H1 (cell line): ENCODE results near the gene ICAM2. TPM values are rescaled to one million over a fixed set of nuclear protein-coding genes. Genes with fewer than 3 reads are reported as not detected.

Source experiments
- CTCF ChIA-PET: fragments of 300-600 bp; sonication (Branson Sonifier 250); formaldehyde crosslinking; loops from one replicate; lab custom pipeline; 2021; ENCODE audit not compliant: partially characterized antibody; lab: Charles Lee
- POLR2A ChIA-PET: fragments of 300-600 bp; sonication (Branson Sonifier 250); formaldehyde crosslinking; loops from one replicate; lab custom pipeline; 2021; ENCODE audit warnings: inconsistent platforms; ENCODE audit not compliant: partially characterized antibody; lab: Charles Lee
- DNase-seq, 2 experiments: peaks; one replicate each; pipeline versions ENCODE4 v3.0.0 to v3.0.0-alpha.2; 2010 to 2022; ENCODE audit warnings: low spot score in 2 of 2, low read depth in 1 of 2, mixed read lengths in 1 of 2
- FAIRE-seq: peaks from 2 replicates; lab custom pipeline; 2011; peaks lifted over from hg19 to GRCh38; lab: Jason Lieb, UNC
- H2AFZ ChIP-seq: 2 replicates; pipeline ENCODE4 v1.8.1; 2012; ENCODE audit warnings: low read length, inconsistent platforms
- H2AK5ac ChIP-seq: 2 replicates; pipeline ENCODE4 v1.6.1; 2013; ENCODE audit warnings: low read depth, low read length
- H2BK120ac ChIP-seq: replicated peaks from 2 replicates; pipeline ENCODE3; 2013; ENCODE audit warnings: low read depth, low read length, inconsistent platforms
- H2BK12ac ChIP-seq: 2 replicates; pipeline ENCODE4 v1.6.1; 2013; ENCODE audit warnings: low read depth, low read length
- H2BK15ac ChIP-seq: 2 replicates; pipeline ENCODE4 v1.6.1; 2013; ENCODE audit warnings: low read length
- H2BK20ac ChIP-seq: 2 replicates; pipeline ENCODE4 v1.6.1; 2013; ENCODE audit warnings: low read length
- H2BK5ac ChIP-seq: 2 replicates; pipeline ENCODE4 v1.6.1; 2013; ENCODE audit warnings: low read depth, low read length
- H3K14ac ChIP-seq: 2 replicates; pipeline ENCODE4 v1.6.1; 2013; ENCODE audit warnings: inconsistent platforms; ENCODE audit not compliant: insufficient read length
- H3K18ac ChIP-seq: 2 replicates; pipeline ENCODE4 v1.6.1; 2013; ENCODE audit warnings: low read length; ENCODE audit errors: extremely low read depth
- H3K23ac ChIP-seq: 2 replicates; pipeline ENCODE4 v1.6.1; 2013; ENCODE audit warnings: inconsistent platforms; ENCODE audit not compliant: insufficient read length
- H3K23me2 ChIP-seq: 2 replicates; pipeline ENCODE4 v1.6.1; 2013; ENCODE audit warnings: low read depth, low read length
- H3K27ac ChIP-seq: 2 replicates; pipeline ENCODE4 v1.6.1; 2011; ENCODE audit warnings: low read depth, low read length, inconsistent platforms
- H3K27me3 ChIP-seq, 4 experiments: replicated peaks in 1 of 4; 1 replicate in 1 of 4; 2 replicates in 3 of 4; pipeline versions ENCODE4 v1.6.1 to v1.8.1; 2011 to 2013; ENCODE audit warnings: low read length in 3 of 4, mild to moderate bottlenecking in 3 of 4, inconsistent platforms in 2 of 4, mixed read lengths in 2 of 4, moderate library complexity in 1 of 4; ENCODE audit not compliant: control insufficient read depth in 3 of 4, insufficient read depth in 3 of 4; ENCODE audit errors: extremely low read depth in 1 of 4
- H3K36me3 ChIP-seq, 4 experiments: 2 replicates each; pipeline versions ENCODE4 v1.6.1 to v1.8.1; 2011 to 2013; ENCODE audit warnings: mild to moderate bottlenecking in 4 of 4, low read length in 3 of 4, moderate library complexity in 2 of 4, control low read depth in 1 of 4, inconsistent platforms in 1 of 4; ENCODE audit not compliant: insufficient read depth in 4 of 4, control insufficient read depth in 2 of 4
- H3K4ac ChIP-seq: replicated peaks from 2 replicates; pipeline ENCODE3; 2013; ENCODE audit warnings: low read length, low read depth, mixed read lengths, inconsistent platforms; ENCODE audit not compliant: insufficient read length
- H3K4me1 ChIP-seq, 4 experiments: replicated peaks in 1 of 4; 1 replicate in 1 of 4; 2 replicates in 3 of 4; pipeline versions ENCODE4 v1.6.1 to v1.8.1; 2011 to 2013; ENCODE audit warnings: low read length in 3 of 4, inconsistent platforms in 2 of 4, mixed read lengths in 1 of 4; ENCODE audit not compliant: insufficient read depth in 4 of 4, control insufficient read depth in 3 of 4
- H3K4me2 ChIP-seq, 2 experiments: 2 replicates each; pipeline versions ENCODE4 v1.6.1 to v1.8.1; 2011 to 2013; ENCODE audit warnings: low read depth in 2 of 2, low read length in 2 of 2, control low read depth in 1 of 2, inconsistent platforms in 1 of 2, mild to moderate bottlenecking in 1 of 2; ENCODE audit not compliant: insufficient read depth in 1 of 2
- H3K4me3 ChIP-seq, 4 experiments: fragments of 200-600, 300-600 bp in 1 of 4; sonication (generic), shearing (Covaris generic), sonication (Bioruptor Twin) in 1 of 4; 2 replicates each; pipeline versions ENCODE4 v1.5.1 to v1.8.1; 2011 to 2016; ENCODE audit warnings: low read length in 4 of 4, low read depth in 3 of 4, control low read depth in 2 of 4, inconsistent platforms in 2 of 4, mild to moderate bottlenecking in 2 of 4, mixed read lengths in 1 of 4, moderate library complexity in 1 of 4; ENCODE audit not compliant: insufficient read depth in 2 of 4; ENCODE audit errors: extremely low read depth in 1 of 4
- H3K56ac ChIP-seq: replicated peaks from 2 replicates; pipeline ENCODE3; 2013; ENCODE audit warnings: low read depth, mild to moderate bottlenecking, mixed read lengths, low read length, inconsistent platforms; ENCODE audit not compliant: insufficient read length
- H3K79me1 ChIP-seq: 2 replicates; pipeline ENCODE4 v1.6.1; 2013; ENCODE audit warnings: low read depth, low read length, control low read depth
- H3K79me2 ChIP-seq, 2 experiments: 2 replicates each; pipeline versions ENCODE4 v1.6.1 to v1.8.1; 2012 to 2013; ENCODE audit warnings: low read length in 2 of 2, mild to moderate bottlenecking in 2 of 2, inconsistent platforms in 1 of 2; ENCODE audit not compliant: insufficient read depth in 2 of 2, control insufficient read depth in 1 of 2
- H3K9ac ChIP-seq, 4 experiments: replicated peaks in 1 of 4; 1 replicate in 1 of 4; 2 replicates in 3 of 4; pipeline versions ENCODE4 v1.6.1 to v1.8.1; 2011 to 2013; ENCODE audit warnings: low read depth in 3 of 4, low read length in 3 of 4, control low read depth in 2 of 4, mild to moderate bottlenecking in 2 of 4, moderate library complexity in 2 of 4, inconsistent platforms in 1 of 4; ENCODE audit errors: extremely low read depth in 1 of 4
- H3K9me3 ChIP-seq, 2 experiments: 2 replicates each; pipeline versions ENCODE4 v1.6.1 to v1.8.1; 2012 to 2013; ENCODE audit warnings: mild to moderate bottlenecking in 2 of 2, moderate library complexity in 2 of 2, control low read depth in 1 of 2, inconsistent platforms in 1 of 2, low read depth in 1 of 2, low read length in 1 of 2, mixed read lengths in 1 of 2; ENCODE audit not compliant: insufficient read depth in 2 of 2
- H4K20me1 ChIP-seq, 2 experiments: replicated peaks in 1 of 2; 2 replicates each; pipeline versions ENCODE3 to v1.8.1; 2011 to 2013; ENCODE audit warnings: inconsistent platforms in 2 of 2, low read length in 2 of 2, mild to moderate bottlenecking in 1 of 2; ENCODE audit not compliant: insufficient read depth in 2 of 2, control insufficient read depth in 1 of 2
- H4K5ac ChIP-seq: 2 replicates; pipeline ENCODE4 v1.6.1; 2013; ENCODE audit warnings: low read length, low read depth, mixed read lengths, inconsistent platforms; ENCODE audit not compliant: insufficient read length
- H4K8ac ChIP-seq: 2 replicates; pipeline ENCODE4 v1.8.0; 2013; ENCODE audit warnings: mild to moderate bottlenecking, moderate library complexity, low read length, inconsistent platforms; ENCODE audit not compliant: insufficient read depth; ENCODE audit errors: extremely low read depth
- H4K91ac ChIP-seq: replicated peaks from 2 replicates; pipeline ENCODE3; 2013; ENCODE audit warnings: low read length, mixed read lengths, inconsistent platforms; ENCODE audit not compliant: insufficient read length
- JUN ChIP-seq: IDR thresholded peaks from 2 replicates; pipeline ENCODE4 v1.6.1; 2011; ENCODE audit warnings: low read depth, mild to moderate bottlenecking, improper control_type of control experiment, low read length
- RAD21 ChIP-seq, 2 experiments: IDR thresholded peaks in 1 of 2; conservative IDR thresholded peaks in 1 of 2; 2 replicates each; pipeline ENCODE4 v1.6.1; 2011; ENCODE audit warnings: low read depth in 2 of 2, low read length in 2 of 2, improper control_type of control experiment in 1 of 2, inconsistent platforms in 1 of 2, mild to moderate bottlenecking in 1 of 2, moderate library complexity in 1 of 2
- TCF12 ChIP-seq: IDR thresholded peaks from 2 replicates; pipeline ENCODE4 v1.6.1; 2011; ENCODE audit warnings: low read depth, mild to moderate bottlenecking, low read length
- WGBS, 2 experiments: shearing (Covaris generic) in 1 of 2; methylation state at CpG; one replicate each; pipeline versions ENCODE4 v1.1.6 to v1.1.7; 2013 to 2015; ENCODE audit warnings: low lambda C conversion rate in 2 of 2, mixed read lengths in 2 of 2, inconsistent platforms in 1 of 2, low coverage in 1 of 2, missing lambda C conversion rate in 1 of 2; ENCODE audit not compliant: insufficient replicate concordance in 2 of 2, insufficient coverage in 1 of 2, insufficient read length in 1 of 2; ENCODE audit errors: extremely low coverage in 1 of 2, missing lambda C conversion rate in 1 of 2; 5-methylcytosine and 5-hydroxymethylcytosine counted together
- polyA plus RNA-seq, 7 experiments: library from polyadenylated mRNA; depleted of rRNA in 3 of 7; stranded (reverse) in 5 of 7; unstranded in 2 of 7; fragments of >200 nt in 5 of 7; fragments of 200-250 nt in 2 of 7; gene quantifications; 1 replicate in 5 of 7; 2 replicates in 1 of 7; 4 replicates in 1 of 7; pipeline versions ENCODE4 v1.2.1 to v1.2.3, GENCODE V29; 2011 to 2013; ENCODE audit warnings: missing spikeins in 2 of 7, mixed read lengths in 2 of 7
- total RNA-seq: library from RNA; stranded (reverse); fragmentation: NEBNext Ultra II Directional; extraction: Animal tissue kit (Norgen Biotek cat#: 25700); gene quantifications from 2 replicates; pipeline ENCODE4 v1.2.1, GENCODE V29; 2021
- TF ChIP-seq, protein P1 (sequence below), 3 experiments: IDR thresholded peaks; 1 replicate in 2 of 3; 2 replicates in 1 of 3; pipeline versions ENCODE4 v1.5.1 to v1.6.1; 2011; ENCODE audit warnings: low read length in 3 of 3, mild to moderate bottlenecking in 3 of 3, inconsistent platforms in 2 of 3, low read depth in 1 of 3, moderate library complexity in 1 of 3; ENCODE audit not compliant: insufficient read depth in 1 of 3; ENCODE audit errors: control extremely low read depth in 1 of 3

The ICAM2 gene
- total and polyA plus RNA-seq, 2 of the 8 experiments (the other 6 are each of a cell fraction or from before 2014, with no cell fraction given), result 0.45 to 0.63 TPM

DNA sequence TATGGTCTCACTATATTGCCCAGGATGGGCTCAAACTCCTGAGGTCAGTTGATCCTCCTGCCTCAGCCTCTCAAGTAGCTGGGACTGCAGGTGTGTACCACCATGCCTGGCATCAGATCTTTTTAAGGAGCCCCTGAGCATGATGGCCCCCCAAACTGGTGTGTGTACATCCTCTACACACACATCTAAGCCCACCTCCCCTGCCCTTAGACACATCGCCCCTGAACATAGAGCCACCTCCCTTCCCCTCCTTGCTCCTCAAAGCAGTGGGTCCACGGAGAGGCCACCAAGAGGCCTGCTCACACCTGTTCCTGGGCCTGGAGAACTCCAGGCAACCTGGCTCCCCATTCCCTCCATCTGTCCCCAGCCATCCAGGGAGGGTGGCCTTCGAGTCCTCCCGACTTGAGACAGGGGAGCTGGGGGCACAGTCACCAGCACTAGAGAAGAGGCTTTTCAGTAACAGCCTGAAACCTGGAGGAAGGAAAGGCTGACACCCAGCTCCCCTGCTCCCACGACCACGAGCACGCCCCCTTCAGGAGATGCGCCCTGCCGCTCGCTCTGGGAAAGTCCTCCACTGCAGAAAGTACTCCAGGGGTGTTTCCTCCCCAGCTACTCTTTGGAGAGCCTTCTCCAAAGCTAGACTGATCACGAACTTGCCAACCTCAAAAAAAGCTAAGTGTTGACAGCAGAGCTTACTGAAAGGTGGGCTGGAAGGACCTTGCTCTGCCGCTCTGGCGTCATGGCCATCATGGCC lies 34.9 kb downstream of the ICAM2 start:
- 78% methylated on average over 13 of the region's 13 CpGs; no CpG with 5 or more reads in 1 of the 2 experiments for WGBS, 2 experiments
- no peak overlapping the region for H3K4me2 ChIP-seq

More for the DNA sequence above, 34.9 kb downstream of the ICAM2 start:
- H3K9ac ChIP-seq, result no peak overlapping the region
- no peak overlapping the region for H2AK5ac ChIP-seq
- no peak for FAIRE-seq
- H2BK5ac ChIP-seq, result 0 out of 2 replicates have a peak overlapping the region, but pooled peaks have one; percentile 35
- no peak overlapping the region for H2BK120ac ChIP-seq
- peaks cover 0 to 17% (median 11%) of the 10 kb centered on the region in 4 experiments; a peak in 6 of 7 replicates for H3K4me1 ChIP-seq
- TF ChIP-seq JUN (no peak), TCF12 (no peak), RAD21 (IDR thresholded peaks at IDR 0.05 in 1 of 2, conservative IDR thresholded peaks at IDR 0.05 in 1 of 2; ENCODE audit: low read depth in 2 of 2, low read length in 2 of 2) (peak in 1 of 2 experiments; percentile 18; a peak in 1 of 4 replicates)
- TF ChIP-seq, protein P1, sequence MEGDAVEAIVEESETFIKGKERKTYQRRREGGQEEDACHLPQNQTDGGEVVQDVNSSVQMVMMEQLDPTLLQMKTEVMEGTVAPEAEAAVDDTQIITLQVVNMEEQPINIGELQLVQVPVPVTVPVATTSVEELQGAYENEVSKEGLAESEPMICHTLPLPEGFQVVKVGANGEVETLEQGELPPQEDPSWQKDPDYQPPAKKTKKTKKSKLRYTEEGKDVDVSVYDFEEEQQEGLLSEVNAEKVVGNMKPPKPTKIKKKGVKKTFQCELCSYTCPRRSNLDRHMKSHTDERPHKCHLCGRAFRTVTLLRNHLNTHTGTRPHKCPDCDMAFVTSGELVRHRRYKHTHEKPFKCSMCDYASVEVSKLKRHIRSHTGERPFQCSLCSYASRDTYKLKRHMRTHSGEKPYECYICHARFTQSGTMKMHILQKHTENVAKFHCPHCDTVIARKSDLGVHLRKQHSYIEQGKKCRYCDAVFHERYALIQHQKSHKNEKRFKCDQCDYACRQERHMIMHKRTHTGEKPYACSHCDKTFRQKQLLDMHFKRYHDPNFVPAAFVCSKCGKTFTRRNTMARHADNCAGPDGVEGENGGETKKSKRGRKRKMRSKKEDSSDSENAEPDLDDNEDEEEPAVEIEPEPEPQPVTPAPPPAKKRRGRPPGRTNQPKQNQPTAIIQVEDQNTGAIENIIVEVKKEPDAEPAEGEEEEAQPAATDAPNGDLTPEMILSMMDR (IDR thresholded peaks at IDR 0.05; ENCODE audit: control extremely low read depth in 1 of 3, insufficient read depth in 1 of 3, low read depth in 1 of 3, low read length in 3 of 3), result peak; percentile 32 to 65 (median 41); a peak in 3 of 4 replicates
- TF ChIP-seq, all 59 proteins: peak for 2
- H4K5ac ChIP-seq, result no peak overlapping the region
- H2AFZ ChIP-seq, result no peak overlapping the region
- H3K9me3 ChIP-seq, result 0 out of 4 replicates have a peak, but pooled peaks cover 4% of the 10 kb centered on the region in 2 experiments
- H2BK12ac ChIP-seq, result no peak overlapping the region
- peak in 1 of 2 experiments; percentile 62 for DNase-seq
- no peak overlapping the region for H4K91ac ChIP-seq
- no peaks in the 10 kb centered on the region for H3K36me3 ChIP-seq
- no peak overlapping the region for H3K14ac ChIP-seq
- no peak overlapping the region for H3K56ac ChIP-seq
- H3K27me3 ChIP-seq, result no peaks in the 10 kb centered on the region; a peak in 1 of 7 replicates
- no peaks in the 10 kb centered on the region for H3K79me2 ChIP-seq
- ChIA-PET POLR2A (interaction anchor here (1.1 kb wide), 1 partner anchor 39 kb away, joined by 3 read pairs; no protein-coding TSS in a partner anchor), CTCF (interaction anchor here (0.7 to 18.4 kb wide), 21 partner anchors 9 to 292 kb away, joined by 3 to 219 read pairs (median 6); partner anchors contain the start of genes CSHL1, GH1 and PRR29)
- no peak overlapping the region for H3K4me3 ChIP-seq
- H4K20me1 ChIP-seq, result no peaks in the 10 kb centered on the region
- no peak overlapping the region for H2BK20ac ChIP-seq
- H3K23ac ChIP-seq, result no peak overlapping the region
- 0 out of 2 replicates have a peak overlapping the region, but pooled peaks have one; percentile 40 for H2BK15ac ChIP-seq
- no peak overlapping the region for H3K27ac ChIP-seq
- H3K4ac ChIP-seq, result no peak overlapping the region
- H3K18ac ChIP-seq, result no peak overlapping the region
- H3K79me1 ChIP-seq, result no peaks in the 10 kb centered on the region
- H3K23me2 ChIP-seq, result no peaks in the 10 kb centered on the region; the same call in 1 of the 2 replicates
- H4K8ac ChIP-seq, result peak overlapping the region; percentile 18
